Eye (tissue), 1 donor: ENCODE data around the gene GPR32.
"Not testable (repeated sequence)": the region's sequence is repeated elsewhere in the genome, so short reads cannot be mapped to it uniquely, and the experiment has no call there.

Experiments
- DNase-seq: peaks from one replicate; pipeline ENCODE4 v3.0.0-alpha.2; 2015

Gene GPR32, protein sequence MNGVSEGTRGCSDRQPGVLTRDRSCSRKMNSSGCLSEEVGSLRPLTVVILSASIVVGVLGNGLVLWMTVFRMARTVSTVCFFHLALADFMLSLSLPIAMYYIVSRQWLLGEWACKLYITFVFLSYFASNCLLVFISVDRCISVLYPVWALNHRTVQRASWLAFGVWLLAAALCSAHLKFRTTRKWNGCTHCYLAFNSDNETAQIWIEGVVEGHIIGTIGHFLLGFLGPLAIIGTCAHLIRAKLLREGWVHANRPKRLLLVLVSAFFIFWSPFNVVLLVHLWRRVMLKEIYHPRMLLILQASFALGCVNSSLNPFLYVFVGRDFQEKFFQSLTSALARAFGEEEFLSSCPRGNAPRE

GRCh38 chr19:50770164-50770563 lies at the start of gene GPR32:
TSS of gene GPR32 (plus strand) at chr19:50770464. CDS start at chr19:50770601, 137 bp downstream.
- not testable (repeated sequence) for DNase-seq

DNA sequence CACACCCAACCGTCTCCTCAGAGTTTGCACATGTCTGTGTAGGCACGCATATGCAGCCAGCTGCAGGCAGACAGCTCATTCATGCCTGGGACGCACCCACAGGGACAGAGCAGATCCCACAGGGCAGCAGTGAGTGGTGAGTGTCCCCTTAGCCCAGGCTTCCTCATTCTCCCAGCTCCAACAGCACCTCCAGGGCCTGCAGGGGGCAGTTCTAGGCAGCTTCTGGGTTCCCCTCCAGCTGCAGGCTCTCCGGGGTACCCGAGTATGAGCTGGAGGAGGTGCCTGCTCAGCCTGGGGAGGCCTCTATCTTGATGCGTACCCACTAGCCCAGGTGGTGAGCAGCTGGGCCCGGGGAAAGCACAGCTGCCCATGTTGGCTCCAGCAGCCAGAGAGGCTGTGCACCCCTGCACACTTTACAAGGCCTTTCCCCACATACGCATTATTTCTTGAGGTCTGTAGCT lies 49.3 kb upstream of the GPR32 start:
- DNase-seq = peak; percentile 42

DNA sequence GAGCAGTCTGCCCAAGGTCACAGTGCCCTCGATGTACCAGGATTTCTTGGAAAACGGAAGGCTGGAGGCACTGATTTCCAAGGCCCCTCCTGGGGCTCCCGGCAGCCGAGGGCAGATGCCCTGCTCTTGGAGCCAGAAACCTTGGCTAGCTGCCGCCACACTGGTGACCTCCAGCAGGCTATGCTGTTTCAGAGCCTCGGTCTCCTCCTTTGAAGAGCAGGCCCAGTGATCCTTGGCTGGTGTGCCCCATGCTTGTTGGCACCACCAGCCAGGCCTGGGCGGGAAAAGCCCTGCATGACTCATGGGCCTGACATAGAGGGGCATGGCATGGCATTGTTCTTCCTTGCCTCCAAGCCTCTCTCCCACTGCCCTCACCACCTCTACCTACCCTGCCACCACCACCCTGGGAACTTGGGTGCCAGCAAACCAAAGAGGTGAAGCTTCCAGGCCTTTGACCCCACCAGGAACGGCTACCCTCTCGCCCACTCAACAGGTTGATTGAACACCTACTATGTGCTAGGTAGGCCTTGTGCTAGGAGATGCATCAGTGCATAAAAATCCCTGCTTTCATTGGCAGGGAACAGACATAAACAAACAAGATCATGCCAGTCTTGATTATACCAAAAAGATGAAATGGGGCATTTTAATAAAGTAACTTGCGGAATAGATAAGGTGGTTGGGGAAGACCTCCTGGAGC lies 48.7 kb upstream of the GPR32 start:
- peak; percentile 6 for DNase-seq

DNA sequence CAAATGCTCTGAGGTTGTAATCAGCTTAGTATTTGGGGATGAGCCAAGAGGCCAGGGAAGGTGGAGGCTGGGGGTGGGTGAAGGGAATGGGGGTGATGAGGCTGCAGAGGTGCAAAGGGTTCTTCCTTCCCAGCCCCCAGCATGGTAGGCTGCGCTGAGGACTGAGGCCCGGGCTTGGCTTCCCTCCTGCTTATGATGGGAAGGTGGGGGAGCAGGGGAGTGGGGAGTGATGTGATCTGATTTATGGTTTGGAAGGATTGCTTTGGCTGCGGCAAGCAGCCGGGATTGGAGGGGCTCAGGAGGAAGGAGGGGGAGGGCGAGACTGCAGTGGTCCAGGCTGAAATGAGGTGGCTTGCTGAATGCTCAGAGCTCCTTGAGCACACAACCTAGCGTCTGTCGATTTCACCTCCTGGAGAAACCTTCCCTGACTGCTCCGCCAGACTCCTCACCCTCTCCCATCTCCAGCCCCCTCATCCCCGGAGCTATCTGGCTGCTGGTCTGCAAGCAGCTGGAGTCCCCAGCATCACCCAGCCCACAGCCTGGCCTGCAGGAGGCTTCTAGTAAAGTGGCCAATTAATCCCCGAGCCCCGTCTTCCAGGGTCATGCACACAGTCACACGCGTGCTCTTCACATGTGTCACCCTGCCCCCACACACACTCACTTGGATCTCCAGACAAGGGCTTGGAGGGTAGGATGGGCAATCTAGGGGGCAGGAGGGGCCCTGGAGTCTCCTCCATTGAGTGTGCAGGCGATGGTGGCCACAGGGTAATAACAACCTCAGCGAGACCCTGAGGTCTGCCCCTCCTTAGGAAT lies 47.9 kb upstream of the GPR32 start:
- DNase-seq = peak; percentile 45

- peak; percentile 60 for DNase-seq
Measured at GRCh38 chr19:50723069-50723468, 47.2 kb upstream of the GPR32 start, which contains the start of gene CLEC11A. TSS of gene CLEC11A (plus strand) at chr19:50723364. CDS start at chr19:50723526, 162 bp downstream.

GRCh38 chr19:50723735-50724521 lies 46.3 kb upstream of the GPR32 start:
- DNase-seq = no peak

DNA sequence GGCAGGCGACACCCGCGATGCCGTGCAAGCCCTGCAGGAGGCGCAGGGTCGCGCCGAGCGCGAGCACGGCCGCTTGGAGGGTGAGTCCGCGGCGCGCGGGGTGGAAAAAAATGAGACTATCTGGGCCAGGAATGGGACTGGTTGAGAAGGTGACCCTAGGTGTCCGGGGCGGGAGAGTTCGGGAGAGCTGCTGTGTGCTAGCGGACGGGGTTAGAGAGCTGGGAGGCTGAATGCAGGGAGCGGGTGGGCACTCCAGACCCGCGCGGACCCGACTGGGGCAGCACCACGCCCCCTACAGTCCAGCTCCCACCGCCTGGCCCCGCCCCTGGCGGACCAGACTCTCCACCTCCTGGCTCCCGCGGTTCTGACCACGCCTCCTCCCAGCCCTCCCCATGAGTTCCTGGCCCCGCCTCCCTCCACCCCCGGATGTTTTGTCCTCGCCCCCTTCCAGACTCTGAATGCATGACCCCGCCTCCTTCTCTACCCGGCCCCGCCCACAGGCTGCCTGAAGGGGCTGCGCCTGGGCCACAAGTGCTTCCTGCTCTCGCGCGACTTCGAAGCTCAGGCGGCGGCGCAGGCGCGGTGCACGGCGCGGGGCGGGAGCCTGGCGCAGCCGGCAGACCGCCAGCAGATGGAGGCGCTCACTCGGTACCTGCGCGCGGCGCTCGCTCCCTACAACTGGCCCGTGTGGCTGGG lies 45.6 kb upstream of the GPR32 start:
- DNase-seq = peak; percentile 100

DNA sequence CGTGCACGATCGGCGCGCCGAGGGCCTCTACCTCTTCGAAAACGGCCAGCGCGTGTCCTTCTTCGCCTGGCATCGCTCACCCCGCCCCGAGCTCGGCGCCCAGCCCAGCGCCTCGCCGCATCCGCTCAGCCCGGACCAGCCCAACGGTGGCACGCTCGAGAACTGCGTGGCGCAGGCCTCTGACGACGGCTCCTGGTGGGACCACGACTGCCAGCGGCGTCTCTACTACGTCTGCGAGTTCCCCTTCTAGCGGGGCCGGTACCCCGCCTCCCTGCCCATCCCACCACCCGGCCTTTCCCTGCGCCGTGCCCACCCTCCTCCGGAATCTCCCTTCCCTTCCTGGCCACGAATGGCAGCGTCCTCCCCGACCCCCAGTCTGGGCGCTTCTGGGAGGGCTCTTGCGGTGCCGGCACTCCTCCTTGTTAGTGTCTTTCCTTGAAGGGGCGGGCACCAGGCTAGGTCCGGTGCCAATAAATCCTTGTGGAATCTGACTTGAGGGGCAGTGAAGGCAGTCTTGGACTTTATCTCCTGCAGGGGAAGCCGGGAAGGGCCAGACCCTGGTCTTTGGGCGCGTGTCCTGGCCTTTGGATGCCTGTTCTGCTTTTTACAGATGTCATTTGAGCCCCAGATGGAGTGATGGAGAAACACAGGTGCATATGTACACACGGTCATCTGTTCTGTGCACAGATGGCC lies 44.9 kb upstream of the GPR32 start:
- DNase-seq = no peak

DNA sequence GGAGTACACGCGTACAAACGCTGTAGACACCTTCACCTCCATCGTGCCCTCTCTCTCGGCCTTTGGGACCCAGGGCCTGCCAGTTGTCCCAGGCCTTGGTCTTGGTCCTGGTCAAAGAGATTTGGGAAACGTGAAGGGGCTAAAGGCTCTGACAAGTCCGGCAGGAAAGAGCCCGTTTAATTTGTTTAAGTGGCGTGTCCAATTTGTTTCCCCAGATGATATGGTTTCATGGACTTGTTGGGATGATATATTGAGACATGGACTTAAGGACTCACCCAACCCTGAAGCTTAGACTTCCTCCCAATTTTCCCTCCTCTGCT lies 44.4 kb upstream of the GPR32 start:
- no peak for DNase-seq

- peak; percentile 94 for DNase-seq
Measured at GRCh38 chr19:50728084-50728737, 42.1 kb upstream of the GPR32 start.

DNA sequence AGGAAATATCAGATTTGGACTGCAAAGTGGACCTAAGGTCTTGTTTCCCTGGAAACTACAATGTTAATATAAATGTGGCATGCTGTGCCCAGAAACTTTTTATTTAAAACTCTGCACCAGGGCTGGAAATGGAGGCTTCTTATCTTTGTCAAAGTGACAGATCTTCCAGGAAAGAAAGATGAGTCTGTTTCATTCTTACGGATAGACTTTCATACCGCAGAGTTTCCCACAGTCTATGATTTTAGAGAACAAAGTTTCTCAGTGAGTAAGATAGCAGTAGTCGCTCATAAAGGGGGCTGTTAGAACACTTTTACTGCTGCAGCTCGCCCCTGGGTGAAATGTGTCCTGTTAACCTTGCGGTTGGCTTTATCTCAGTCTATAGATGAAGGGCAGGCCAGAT lies 40.4 kb upstream of the GPR32 start:
- no peak for DNase-seq

DNA sequence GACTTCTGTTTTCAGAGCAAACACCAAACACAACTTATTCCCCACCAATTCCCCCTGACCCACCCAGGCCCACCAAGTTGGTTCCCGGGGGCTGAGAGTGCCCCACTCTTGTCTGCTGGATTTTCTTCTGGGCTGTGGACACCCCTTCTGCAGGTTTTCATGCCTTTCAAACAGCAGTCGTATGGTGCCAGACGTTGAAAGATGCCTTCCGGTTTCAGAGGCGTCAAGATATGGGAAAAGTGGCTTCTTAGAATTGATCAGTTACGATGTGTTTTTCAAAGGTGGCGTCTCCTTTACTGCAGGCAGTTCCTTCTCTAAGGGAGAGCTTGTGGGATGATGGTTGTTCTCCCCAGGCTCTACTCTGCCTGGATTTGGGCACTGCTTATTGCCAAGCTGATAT lies 34.4 kb upstream of the GPR32 start:
- no peak for DNase-seq

DNA sequence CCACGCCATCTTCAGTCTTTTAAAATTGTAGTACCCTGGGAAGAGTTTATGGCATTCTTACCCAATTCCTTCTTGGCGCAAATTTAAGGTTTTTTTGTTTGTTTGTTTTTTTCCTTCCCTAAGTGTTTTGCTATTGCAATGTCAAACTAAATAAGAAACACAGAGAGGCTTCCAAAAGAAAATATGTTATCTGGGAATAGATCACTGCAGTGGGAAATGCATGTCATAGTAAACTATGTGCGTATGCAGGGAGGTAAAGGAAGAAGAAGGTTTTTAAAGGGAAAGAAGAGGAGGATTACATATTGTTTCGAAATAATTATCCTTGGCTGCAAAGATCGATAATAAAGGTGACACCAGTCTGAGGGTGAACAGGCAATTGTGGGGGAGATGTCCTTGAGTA lies 33.9 kb upstream of the GPR32 start:
- DNase-seq = no peak

DNA sequence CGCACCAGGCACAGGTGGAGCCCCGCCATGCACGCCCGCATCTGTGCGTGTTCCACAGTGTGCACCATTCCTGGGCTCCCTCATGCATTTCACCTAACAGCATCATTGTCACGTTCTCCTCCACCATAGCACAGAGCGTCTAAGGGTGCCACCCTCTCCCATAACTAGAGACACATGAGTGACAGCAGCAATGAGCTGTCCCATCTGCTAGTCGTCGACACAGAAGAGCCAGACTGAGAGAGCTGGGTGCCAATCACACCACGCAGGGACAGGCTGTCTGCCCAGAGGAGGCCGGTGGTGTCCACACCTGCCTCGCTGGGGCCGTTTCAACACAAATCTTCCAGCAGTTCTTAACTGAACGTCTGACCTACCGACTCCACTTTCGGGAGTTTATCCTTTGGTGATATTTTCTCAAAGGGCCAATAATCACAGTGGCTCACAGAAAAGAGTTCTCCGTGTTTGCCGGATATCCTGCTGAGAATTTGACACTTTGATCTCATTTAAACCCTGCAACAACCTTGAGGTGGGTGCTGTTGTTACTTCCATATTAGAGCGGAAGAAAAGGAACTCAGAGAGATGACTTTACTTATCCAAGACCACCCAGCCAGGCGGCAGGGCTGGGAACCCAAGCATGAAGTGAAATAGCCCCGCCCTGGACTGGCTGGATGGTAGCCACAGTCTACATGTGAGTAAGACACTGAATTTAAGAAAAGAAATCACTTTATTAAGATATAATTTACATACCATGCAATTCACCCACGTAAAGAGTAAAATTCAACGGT lies 30.9 kb upstream of the GPR32 start:
- DNase-seq = no peak

DNA sequence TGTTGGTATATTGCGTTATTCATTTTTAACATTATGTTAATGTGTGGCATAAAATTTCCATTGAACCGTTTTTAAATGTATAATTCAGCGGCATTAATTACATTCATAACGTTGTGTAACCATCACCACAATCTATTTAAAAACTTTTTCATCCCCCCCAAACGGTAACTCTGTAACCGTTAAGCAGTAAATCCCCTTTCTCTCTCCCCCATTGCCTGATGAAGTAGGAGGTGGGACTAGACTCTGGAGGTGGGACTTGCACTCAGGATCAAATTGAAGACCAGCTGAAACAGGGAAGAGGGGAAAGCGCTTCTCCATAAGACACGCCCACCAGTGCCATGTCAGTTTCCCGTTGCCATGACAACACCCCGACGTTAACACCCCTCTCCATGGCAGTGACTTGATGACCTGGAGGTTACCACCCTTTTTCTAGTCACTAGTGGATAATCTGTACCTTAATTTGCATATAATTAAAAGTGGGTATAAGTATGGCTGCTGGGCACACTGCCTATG lies 30.3 kb upstream of the GPR32 start:
- no peak for DNase-seq

- no peak for DNase-seq
Measured at GRCh38 chr19:50741179-50741933, 28.9 kb upstream of the GPR32 start.

DNA sequence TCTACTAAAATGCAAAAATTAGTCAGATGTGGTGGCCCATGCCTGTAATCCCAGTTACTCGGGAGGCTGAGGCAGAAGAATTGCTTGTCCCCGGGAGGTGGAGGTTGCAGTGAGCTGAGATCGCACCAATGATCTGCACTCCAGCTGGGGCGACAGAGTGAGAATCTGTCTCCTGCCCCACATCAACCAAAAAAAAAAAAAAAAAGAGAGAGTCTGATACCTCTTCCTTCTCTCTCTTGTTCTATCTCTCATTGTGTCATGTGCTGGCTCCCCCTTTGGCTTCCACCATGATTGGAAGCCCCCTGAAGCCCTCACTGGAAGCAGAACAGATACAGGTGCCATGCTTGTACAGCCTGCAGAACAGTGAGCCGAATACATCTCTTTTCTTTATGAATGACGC lies 26.7 kb upstream of the GPR32 start:
- DNase-seq = no peak

DNA sequence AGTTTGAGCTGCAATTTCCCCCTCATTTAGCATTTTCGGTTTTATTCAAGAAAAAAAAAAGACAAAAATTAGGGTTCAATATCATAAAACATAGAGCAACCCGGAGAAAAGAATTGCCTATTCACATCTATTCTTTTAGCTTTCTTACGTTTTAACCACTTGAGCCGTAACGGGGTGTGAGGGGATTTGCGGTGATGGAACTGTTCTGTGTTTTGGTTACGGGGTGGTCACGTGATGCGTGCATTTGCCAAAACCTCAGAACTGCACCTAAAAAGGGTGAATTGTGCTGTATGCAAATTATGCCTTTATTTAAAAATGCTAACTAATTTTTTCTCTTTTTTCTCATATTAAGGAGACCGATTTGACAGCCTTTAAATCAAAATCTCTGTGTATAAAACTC lies 25.0 kb upstream of the GPR32 start:
- DNase-seq = no peak

DNA sequence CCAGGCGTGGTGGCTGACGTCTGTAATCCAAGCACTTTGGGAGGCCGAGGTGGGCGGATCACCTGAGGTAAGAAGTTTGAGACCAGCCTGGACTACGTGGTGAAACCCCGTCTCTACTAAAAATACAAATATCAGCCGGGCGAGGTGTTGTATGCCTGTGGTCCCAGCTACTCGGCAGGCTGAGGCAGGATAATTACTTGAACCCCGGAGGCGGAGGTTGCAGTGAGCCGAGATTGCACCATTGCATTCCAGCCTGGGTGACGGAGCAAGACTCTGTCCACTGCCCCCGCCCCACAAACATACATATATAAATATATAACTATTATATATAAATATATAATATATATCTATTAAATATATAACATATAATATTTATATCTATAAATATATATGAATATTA lies 23.1 kb upstream of the GPR32 start:
- DNase-seq = not testable (repeated sequence)
